KOPT-K1 (cell line): ENCODE measurements around the gene ACTN2.

Experiments
- H3K27ac ChIP-seq: fragments of 200-600 bp; sonication (generic); 2 replicates; pipeline ENCODE4 v1.5.1; 2016; ENCODE audit warnings: antibody characterized with exemption, mild to moderate bottlenecking, low read depth, low read length; ENCODE audit not compliant: poor library complexity, severe bottlenecking
- H3K36me3 ChIP-seq: fragments of 200-600 bp; sonication (generic); 2 replicates; pipeline ENCODE4 v1.5.1; 2017; ENCODE audit warnings: antibody characterized with exemption, mild to moderate bottlenecking, low read length, moderate library complexity; ENCODE audit not compliant: insufficient read depth
- H3K9me3 ChIP-seq: fragments of 200-600 bp; sonication (generic); 2 replicates; pipeline ENCODE4 v1.5.1; 2017; ENCODE audit warnings: antibody characterized with exemption, low read length, mild to moderate bottlenecking; ENCODE audit not compliant: insufficient read depth, poor library complexity, severe bottlenecking

Gene ACTN2

DNA sequence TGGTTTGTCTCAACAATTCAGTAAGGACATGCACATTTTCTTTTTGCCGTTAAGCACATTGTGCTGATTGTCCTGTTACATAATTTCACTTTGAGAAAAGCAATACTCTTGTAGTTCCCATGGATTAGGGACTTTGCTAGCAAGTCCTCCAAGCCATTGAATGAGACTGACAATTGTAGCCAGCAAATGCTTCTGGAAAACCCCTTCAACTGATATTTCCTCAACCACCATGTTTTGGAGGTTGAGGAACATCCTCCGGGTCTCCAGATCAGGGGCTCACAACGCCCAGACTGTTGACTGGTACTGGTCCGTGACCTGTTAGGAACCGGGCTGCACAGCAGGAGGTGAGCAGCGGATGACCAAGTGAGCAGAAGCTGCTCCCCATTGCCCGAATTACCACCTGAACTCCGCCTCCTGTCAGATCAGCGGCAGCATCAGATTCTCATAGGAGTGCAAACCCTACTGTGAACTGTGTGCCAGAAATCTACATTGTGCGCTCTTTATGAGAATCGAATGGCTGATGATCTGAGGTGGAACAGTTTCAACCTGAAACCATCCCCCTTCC is 24.1 kb downstream of the ACTN2 start:
- no peaks in the 10 kb centered on the region for H3K9me3 ChIP-seq
- H3K27ac ChIP-seq = no peak overlapping the region
- no peaks in the 10 kb centered on the region for H3K36me3 ChIP-seq

GRCh38 chr1:236716160-236716559 is 29.9 kb downstream of the ACTN2 start:
- Histone ChIP-seq H3K27ac (no peak overlapping the region), H3K9me3 (no peaks in the 10 kb centered on the region), H3K36me3 (no peaks in the 10 kb centered on the region)

DNA sequence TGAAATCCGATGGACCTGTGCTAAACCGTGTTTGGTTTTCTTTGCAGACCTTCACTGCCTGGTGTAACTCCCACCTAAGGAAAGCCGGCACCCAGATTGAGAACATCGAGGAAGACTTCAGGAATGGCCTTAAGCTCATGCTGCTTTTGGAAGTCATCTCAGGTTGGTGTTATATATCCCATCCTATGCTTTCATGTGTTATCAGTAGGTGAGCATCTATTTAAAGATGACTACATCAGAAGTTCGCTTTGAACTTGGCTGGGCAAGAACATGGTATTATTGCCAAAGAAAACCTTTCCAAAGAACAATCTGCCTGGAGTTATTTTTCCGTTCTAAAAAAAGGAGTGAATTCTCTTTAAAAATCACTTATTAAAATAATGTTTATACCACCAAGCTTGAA is 31.5 kb downstream of the ACTN2 start:
- Histone ChIP-seq H3K27ac (no peak overlapping the region), H3K9me3 (no peaks in the 10 kb centered on the region), H3K36me3 (no peaks in the 10 kb centered on the region)

DNA sequence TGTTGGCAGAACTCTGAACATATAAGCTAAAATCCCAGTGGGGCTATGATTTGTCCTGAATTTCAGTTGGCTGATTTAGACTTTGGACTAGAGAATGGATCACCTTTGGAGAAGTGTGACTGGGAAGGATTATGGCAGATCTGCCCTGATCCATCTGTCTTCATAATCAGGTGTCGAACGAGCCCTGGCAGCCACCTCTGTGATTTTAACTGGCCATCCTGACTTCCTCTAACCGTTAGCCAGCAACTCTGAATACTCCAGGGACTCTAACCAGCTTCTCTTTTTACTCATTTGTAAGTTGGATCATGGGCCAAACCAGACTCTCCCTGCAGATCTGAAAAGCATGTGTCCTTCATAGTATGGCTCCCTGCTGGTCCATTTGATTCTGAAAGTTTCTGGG is 32.0 kb downstream of the ACTN2 start:
- Histone ChIP-seq H3K36me3 (no peaks in the 10 kb centered on the region), H3K27ac (no peak overlapping the region), H3K9me3 (no peaks in the 10 kb centered on the region)

DNA sequence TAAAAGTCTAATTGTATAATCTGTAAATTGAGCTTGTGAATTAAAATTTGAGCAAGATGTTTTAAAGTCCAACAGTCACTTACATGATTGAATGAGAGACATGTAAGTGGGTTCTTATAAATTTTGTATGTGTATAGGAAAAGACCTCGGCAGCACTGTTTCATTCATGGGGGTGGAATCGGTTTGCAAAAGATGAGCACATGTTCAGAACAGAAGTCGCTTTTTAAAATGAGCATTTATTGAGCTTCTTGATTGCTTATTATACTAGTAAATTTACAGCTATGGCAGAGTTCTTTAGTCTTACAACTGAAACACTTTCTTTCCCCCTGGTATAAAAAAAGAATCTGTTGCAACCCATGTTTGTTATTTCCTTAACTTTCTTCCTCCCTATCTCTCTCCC is 33.9 kb downstream of the ACTN2 start:
- Histone ChIP-seq H3K9me3 (no peaks in the 10 kb centered on the region), H3K27ac (no peak overlapping the region), H3K36me3 (no peaks in the 10 kb centered on the region)

- H3K9me3 ChIP-seq = no peaks in the 10 kb centered on the region
- no peak overlapping the region for H3K27ac ChIP-seq
- H3K36me3 ChIP-seq = no peaks in the 10 kb centered on the region
Observed at GRCh38 chr1:236720611-236721010, 34.3 kb downstream of the ACTN2 start.

- Histone ChIP-seq H3K27ac (no peak overlapping the region), H3K9me3 (no peaks in the 10 kb centered on the region), H3K36me3 (no peaks in the 10 kb centered on the region)
Observed at GRCh38 chr1:236724049-236724448, 37.8 kb downstream of the ACTN2 start.

DNA sequence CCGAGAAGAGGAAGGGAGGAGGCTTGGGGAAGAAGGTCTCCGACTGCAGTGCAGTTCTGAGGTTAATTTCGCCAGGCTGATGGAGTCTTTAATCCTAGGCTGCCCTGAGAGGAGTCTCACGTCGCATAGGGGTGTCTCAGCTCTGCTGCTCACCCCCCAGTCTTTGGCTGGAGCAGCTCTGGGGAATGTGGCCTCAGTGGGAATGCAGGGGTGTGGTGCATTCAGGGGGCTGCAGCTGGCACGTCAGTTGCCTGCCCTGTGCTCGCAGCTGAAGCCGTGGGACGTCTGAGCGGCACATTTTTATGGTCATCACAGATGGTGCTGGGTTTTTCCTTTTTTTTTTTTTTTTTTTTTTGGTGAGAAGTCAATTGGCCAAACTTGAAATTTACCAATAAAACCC is 38.2 kb downstream of the ACTN2 start:
- Histone ChIP-seq H3K9me3 (no peaks in the 10 kb centered on the region), H3K36me3 (no peaks in the 10 kb centered on the region), H3K27ac (no peak overlapping the region)

GRCh38 chr1:236725668-236726067 is 39.4 kb downstream of the ACTN2 start:
- H3K36me3 ChIP-seq = no peaks in the 10 kb centered on the region
- no peak overlapping the region for H3K27ac ChIP-seq

DNA sequence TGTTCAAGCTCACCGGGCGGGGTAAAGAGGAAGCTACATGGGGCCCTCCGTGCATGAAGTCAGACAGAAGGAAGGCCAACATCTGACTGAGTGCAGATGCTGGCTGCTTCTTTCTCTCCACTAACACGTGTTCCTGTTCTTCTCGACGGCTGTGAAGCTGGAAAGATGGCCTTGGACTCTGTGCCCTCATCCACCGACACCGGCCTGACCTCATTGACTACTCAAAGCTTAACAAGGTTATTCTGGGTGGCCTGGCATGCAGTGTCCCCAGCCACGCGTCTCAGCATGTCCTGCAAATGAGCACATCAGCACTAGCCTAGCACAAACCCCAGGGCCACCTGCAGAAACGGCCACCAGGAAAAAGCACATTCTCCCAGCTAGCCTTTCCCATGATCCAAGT is 41.2 kb downstream of the ACTN2 start:
- no peaks in the 10 kb centered on the region for H3K36me3 ChIP-seq
- H3K9me3 ChIP-seq = no peaks in the 10 kb centered on the region
- H3K27ac ChIP-seq = no peak overlapping the region

More at GRCh38 chr1:236725668-236726067, 39.4 kb downstream of the ACTN2 start:
- H3K9me3 ChIP-seq = no peaks in the 10 kb centered on the region

DNA sequence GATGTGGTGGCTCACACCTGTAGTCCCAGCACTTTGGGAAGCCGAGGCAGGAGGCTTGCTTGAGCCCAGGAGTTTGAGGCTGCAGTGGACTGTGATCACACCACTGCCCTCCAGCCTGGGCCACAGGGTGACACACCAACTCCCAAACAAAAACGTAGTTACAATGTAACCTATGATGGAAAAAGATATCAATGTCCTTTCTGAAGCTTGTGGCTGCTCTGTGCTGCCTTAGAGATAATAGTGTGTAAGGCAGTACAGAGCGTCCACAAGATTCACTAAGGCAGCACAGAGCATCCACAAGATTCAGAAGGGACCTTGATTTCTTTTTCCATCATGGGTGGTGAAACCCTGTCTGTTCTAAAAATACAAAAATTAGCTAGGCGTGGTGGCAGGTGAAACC is 42.5 kb downstream of the ACTN2 start:
- Histone ChIP-seq H3K27ac (no peak overlapping the region), H3K9me3 (no peaks in the 10 kb centered on the region), H3K36me3 (no peaks in the 10 kb centered on the region)

GRCh38 chr1:236733653-236734052 is 47.4 kb downstream of the ACTN2 start:
- Histone ChIP-seq H3K27ac (no peak overlapping the region), H3K36me3 (no peaks in the 10 kb centered on the region), H3K9me3 (no peaks in the 10 kb centered on the region)

GRCh38 chr1:236734141-236734765 is 48.0 kb downstream of the ACTN2 start:
- H3K9me3 ChIP-seq = no peaks in the 10 kb centered on the region
- H3K27ac ChIP-seq = no peak overlapping the region
- no peaks in the 10 kb centered on the region for H3K36me3 ChIP-seq

- Histone ChIP-seq H3K27ac (no peak overlapping the region), H3K9me3 (no peaks in the 10 kb centered on the region), H3K36me3 (no peaks in the 10 kb centered on the region)
Observed at GRCh38 chr1:236736761-236737160, 50.5 kb downstream of the ACTN2 start.

- H3K36me3 ChIP-seq = no peaks in the 10 kb centered on the region
- H3K27ac ChIP-seq = no peak overlapping the region
- no peaks in the 10 kb centered on the region for H3K9me3 ChIP-seq
Observed at GRCh38 chr1:236741753-236742152, 55.5 kb downstream of the ACTN2 start.

DNA sequence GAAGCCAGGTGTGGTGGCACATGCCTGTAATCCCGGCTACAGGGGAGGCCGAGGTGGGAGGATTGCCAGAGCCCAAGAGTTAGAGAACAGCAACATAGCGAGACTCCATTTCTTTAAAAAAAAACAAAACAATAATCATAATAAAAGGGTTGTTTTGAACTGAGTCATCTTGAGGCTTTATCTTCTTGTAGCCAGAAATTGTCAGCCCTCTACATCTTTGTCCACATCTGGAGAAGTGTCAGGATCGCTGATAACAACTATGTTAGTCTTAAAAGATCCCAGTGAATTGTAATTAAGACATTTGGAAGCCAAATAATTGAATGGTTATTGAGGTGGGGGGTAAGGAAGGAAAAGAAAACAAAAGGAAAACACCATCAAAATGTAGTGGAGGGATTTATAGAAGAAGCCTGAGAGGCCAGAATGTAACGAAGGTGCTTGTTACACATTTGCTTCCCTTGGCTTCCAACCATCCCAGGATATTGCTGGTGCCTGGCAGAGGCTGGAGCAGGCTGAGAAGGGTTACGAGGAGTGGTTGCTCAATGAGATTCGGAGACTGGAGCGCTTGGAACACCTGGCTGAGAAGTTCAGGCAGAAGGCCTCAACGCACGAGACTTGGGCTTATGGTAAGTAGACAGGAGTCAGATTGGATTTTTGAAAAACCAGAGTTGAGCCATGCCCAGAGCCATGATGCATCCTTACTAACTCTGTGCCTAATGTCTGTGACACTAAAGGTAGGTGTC is 56.3 kb downstream of the ACTN2 start:
- Histone ChIP-seq H3K27ac (no peak overlapping the region), H3K36me3 (no peaks in the 10 kb centered on the region), H3K9me3 (no peaks in the 10 kb centered on the region)
